GM12878 (cell line): ENCODE measurements around the gene PRSS27.
"Not testable (repeated sequence)": the region's sequence is repeated elsewhere in the genome, so short reads cannot be mapped to it uniquely, and the experiment has no call there.

Experiments used
- CBFB ChIP-seq: IDR thresholded peaks from 2 replicates; pipeline ENCODE4 v1.6.1; 2016; ENCODE audit warnings: antibody characterized with exemption, low read depth
- EZH2 ChIP-seq: IDR thresholded peaks from 2 replicates; pipeline ENCODE4 v1.6.1; 2012; ENCODE audit warnings: low read depth, mild to moderate bottlenecking, control low read depth, inconsistent platforms, low read length, borderline replicate concordance; ENCODE audit not compliant: control insufficient read depth
- FOXM1 ChIP-seq: IDR thresholded peaks from 2 replicates; pipeline ENCODE4 v1.6.1; 2012; ENCODE audit warnings: low read depth, mild to moderate bottlenecking, inconsistent platforms, low read length, moderate library complexity
- POLR2A ChIP-seq: IDR thresholded peaks from 2 replicates; pipeline ENCODE4 v1.6.1; 2011; ENCODE audit warnings: low read depth, mild to moderate bottlenecking, low read length
- POLR2AphosphoS5 ChIP-seq: IDR thresholded peaks from 2 replicates; pipeline ENCODE4 v1.6.1; 2011; ENCODE audit warnings: mild to moderate bottlenecking, low read length, inconsistent platforms
- SIN3A ChIP-seq: IDR thresholded peaks from 2 replicates; pipeline ENCODE4 v1.6.1; 2012; ENCODE audit warnings: low read depth, low read length, improper control_type of control experiment
- SMAD1 ChIP-seq: fragments of 450-650 bp; IDR thresholded peaks from 2 replicates; pipeline ENCODE4 v1.6.1; 2018; ENCODE audit warnings: mild to moderate bottlenecking, low read depth; ENCODE audit not compliant: partially characterized antibody
- SUPT20H ChIP-seq: IDR thresholded peaks from 2 replicates; pipeline ENCODE4 v1.6.1; 2011; ENCODE audit warnings: low read depth, mild to moderate bottlenecking, low read length, moderate library complexity, borderline replicate concordance; ENCODE audit not compliant: control insufficient read depth
- TF ChIP-seq, protein P1 (sequence below), 3 experiments: IDR thresholded peaks in 2 of 3; conservative IDR thresholded peaks in 1 of 3; 2 replicates each; pipeline ENCODE4 v1.5.1; 2011; ENCODE audit warnings: low read depth in 3 of 3, low read length in 3 of 3, mild to moderate bottlenecking in 3 of 3, control low read depth in 2 of 3, moderate library complexity in 2 of 3, inconsistent platforms in 1 of 3, mixed read lengths in 1 of 3; ENCODE audit not compliant: control insufficient read depth in 2 of 3, insufficient read depth in 1 of 3; ENCODE audit errors: extremely low read depth in 1 of 3

- TF ChIP-seq, protein P1, sequence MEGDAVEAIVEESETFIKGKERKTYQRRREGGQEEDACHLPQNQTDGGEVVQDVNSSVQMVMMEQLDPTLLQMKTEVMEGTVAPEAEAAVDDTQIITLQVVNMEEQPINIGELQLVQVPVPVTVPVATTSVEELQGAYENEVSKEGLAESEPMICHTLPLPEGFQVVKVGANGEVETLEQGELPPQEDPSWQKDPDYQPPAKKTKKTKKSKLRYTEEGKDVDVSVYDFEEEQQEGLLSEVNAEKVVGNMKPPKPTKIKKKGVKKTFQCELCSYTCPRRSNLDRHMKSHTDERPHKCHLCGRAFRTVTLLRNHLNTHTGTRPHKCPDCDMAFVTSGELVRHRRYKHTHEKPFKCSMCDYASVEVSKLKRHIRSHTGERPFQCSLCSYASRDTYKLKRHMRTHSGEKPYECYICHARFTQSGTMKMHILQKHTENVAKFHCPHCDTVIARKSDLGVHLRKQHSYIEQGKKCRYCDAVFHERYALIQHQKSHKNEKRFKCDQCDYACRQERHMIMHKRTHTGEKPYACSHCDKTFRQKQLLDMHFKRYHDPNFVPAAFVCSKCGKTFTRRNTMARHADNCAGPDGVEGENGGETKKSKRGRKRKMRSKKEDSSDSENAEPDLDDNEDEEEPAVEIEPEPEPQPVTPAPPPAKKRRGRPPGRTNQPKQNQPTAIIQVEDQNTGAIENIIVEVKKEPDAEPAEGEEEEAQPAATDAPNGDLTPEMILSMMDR (IDR thresholded peaks at IDR 0.05 in 2 of 3, conservative IDR thresholded peaks at IDR 0.05 in 1 of 3; ENCODE audit: control insufficient read depth in 2 of 3, extremely low read depth in 1 of 3, insufficient read depth in 1 of 3, low read depth in 3 of 3, low read length in 3 of 3), result peak; percentile 56 to 75 (median 56)
- not testable (repeated sequence) for TF ChIP-seq SIN3A, SUPT20H, SMAD1, CBFB, FOXM1, POLR2A, POLR2AphosphoS5, EZH2
These were observed 50.0 kb downstream of the PRSS27 start for GRCh38 chr16:2670017-2670416.
